Stimulated activated CD4-positive, alpha-beta T cell treated with anti-CD3 and anti-CD28 coated beads, Interleukin-15, amount 100 ng/mL, for 48 hours (primary cell): ENCODE data around the gene CCDC88A.
"Not testable (repeated sequence)": the region's sequence is repeated elsewhere in the genome, so short reads cannot be mapped to it uniquely, and the experiment has no call there.

Experiments
- DNase-seq, 2 donors: peaks; one replicate each; pipeline ENCODE4 v3.0.0-alpha.2; 2020; ENCODE audit warnings: low read depth in 2 of 2

The CCDC88A gene, protein sequence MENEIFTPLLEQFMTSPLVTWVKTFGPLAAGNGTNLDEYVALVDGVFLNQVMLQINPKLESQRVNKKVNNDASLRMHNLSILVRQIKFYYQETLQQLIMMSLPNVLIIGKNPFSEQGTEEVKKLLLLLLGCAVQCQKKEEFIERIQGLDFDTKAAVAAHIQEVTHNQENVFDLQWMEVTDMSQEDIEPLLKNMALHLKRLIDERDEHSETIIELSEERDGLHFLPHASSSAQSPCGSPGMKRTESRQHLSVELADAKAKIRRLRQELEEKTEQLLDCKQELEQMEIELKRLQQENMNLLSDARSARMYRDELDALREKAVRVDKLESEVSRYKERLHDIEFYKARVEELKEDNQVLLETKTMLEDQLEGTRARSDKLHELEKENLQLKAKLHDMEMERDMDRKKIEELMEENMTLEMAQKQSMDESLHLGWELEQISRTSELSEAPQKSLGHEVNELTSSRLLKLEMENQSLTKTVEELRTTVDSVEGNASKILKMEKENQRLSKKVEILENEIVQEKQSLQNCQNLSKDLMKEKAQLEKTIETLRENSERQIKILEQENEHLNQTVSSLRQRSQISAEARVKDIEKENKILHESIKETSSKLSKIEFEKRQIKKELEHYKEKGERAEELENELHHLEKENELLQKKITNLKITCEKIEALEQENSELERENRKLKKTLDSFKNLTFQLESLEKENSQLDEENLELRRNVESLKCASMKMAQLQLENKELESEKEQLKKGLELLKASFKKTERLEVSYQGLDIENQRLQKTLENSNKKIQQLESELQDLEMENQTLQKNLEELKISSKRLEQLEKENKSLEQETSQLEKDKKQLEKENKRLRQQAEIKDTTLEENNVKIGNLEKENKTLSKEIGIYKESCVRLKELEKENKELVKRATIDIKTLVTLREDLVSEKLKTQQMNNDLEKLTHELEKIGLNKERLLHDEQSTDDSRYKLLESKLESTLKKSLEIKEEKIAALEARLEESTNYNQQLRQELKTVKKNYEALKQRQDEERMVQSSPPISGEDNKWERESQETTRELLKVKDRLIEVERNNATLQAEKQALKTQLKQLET (N-terminal part only)

DNA sequence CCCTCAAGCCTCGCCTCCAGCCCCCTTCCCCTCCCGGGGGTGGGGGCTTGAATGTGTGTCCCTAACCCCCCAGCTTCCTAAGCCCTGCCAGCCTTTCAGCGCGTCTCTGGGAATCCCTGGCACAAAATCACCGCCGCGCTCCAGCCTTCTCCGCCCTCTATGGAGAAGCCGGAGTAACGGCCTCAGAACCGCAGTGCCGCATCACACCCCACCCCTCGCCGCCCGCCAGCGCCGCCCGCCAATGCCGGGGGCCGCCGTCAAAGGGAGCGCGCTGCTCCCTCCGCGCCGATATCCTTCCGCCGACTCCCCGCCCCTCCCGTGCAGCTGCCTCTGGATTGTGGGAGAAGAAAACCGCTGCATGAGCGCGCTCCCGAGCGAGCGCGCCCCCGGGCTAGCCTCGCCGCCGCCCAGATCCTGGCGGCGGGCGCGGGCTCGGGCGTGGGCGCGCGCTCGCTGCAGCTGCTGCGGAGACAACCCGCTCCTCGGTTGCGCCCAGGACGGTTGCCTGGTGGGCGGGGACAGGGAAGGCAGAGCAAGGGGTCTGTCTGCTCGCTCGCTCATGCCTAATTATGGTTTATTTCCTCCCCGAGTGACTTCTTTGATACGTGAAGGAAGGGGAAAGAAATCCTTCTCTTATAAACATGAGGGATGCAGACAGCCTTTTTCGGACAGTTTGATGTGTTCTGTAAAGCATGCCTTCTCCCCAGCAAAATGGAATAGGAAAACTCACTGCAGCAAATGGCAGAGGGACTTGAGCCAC lies at the start of gene CCDC88A:
Gene CCDC88A (minus strand): TSS at position 178 of the 760 bp plus-strand sequence. CDS start 777 bp downstream, outside the sequence.
- DNase-seq, result peak; percentile 76 to 83

GRCh38 chr2:55461679-55462078 lies 42.0 kb upstream of the CCDC88A start:
- no peak for DNase-seq

- DNase-seq, result no peak
These were observed 40.9 kb upstream of the CCDC88A start for GRCh38 chr2:55460562-55460961.

DNA sequence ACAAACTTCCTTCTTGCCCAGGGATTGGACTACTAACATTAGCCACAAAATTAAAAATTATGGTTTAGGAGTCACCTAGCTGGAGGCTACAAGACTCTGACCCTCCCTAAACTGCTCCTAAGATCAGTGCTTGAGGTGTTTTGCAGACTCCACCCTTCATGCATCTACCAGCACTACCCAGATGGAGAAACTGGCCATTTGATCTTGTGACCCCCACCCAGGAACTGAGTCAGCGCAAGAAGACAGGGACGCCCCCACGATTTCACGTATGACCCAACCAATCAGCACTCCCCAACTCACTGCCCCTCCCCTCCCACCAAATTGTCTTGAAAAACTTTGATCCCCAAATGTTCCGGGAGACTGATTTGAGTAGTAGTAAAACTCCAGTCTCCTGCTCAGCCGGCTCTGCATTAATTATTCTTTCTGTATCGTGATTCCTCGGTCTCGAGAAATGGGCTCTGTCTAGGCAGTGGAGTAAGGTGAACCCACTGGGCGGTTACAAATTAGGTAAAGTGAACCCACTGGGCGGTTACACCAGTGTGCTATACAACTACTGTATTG lies 40.1 kb upstream of the CCDC88A start:
- DNase-seq, result no peak

DNA sequence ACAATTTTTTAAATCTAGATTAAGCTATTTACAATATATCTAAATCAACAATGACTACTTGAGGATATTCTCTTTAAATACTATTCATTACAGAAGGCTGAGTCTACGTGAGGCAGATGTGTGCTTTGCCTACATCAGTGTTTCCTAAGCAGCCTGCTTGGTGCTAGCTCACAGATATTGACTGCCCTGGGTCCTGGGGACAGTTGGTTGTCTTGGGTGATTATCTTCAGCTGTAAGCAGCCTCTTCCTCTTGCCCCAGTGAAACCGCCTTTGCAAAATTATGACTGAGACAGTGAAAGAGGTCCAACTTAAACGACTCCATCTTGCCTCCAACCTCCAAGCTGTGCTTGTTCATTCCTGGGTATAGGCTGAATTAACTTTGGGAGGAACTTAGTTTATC lies 39.6 kb upstream of the CCDC88A start:
- no peak for DNase-seq

- no peak for DNase-seq
These were observed 34.5 kb upstream of the CCDC88A start for GRCh38 chr2:55454121-55454520.

- DNase-seq, result no peak
These were observed 33.2 kb upstream of the CCDC88A start for GRCh38 chr2:55452879-55453278.

DNA sequence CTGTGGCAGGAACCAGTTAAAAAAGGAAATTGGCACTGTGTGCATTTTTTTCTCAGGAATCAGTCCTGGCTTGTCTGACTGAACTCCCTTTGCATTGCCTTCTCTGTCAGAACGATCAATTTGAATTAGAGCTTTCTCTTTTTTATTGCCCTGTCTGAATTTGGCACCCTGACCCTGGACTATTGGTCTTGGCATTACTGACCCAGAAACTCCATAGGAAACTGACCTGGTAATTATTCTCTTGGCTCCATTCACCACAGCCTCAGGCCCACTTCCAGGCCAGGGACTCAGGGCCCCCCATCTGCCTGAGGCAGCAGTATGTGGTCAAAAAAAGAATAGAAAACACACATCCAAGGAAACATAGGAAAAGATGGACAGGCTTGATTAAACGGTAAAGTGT lies 32.0 kb upstream of the CCDC88A start:
- no peak for DNase-seq

GRCh38 chr2:55450014-55450413 lies 30.4 kb upstream of the CCDC88A start:
- not testable (repeated sequence) for DNase-seq

- not testable (repeated sequence) for DNase-seq
These were observed 22.5 kb upstream of the CCDC88A start for GRCh38 chr2:55442045-55442760.

- no peak for DNase-seq
These were observed 21.7 kb upstream of the CCDC88A start for GRCh38 chr2:55441280-55441892.

DNA sequence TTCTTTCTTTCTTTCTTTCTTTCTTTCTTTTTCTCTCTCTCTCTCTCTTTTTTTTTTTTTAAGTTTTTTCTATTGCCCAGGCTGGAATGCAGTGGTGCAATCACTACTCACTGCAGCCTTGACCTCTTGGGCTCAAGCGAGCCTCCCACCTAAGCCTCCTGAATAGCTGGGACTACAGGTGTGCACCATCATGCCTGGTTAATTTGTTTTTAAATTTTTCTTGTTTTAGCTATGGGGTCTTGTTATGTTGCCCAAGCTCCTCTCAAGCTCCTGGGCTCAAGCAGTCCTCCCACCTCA lies 19.4 kb upstream of the CCDC88A start:
- no peak for DNase-seq

DNA sequence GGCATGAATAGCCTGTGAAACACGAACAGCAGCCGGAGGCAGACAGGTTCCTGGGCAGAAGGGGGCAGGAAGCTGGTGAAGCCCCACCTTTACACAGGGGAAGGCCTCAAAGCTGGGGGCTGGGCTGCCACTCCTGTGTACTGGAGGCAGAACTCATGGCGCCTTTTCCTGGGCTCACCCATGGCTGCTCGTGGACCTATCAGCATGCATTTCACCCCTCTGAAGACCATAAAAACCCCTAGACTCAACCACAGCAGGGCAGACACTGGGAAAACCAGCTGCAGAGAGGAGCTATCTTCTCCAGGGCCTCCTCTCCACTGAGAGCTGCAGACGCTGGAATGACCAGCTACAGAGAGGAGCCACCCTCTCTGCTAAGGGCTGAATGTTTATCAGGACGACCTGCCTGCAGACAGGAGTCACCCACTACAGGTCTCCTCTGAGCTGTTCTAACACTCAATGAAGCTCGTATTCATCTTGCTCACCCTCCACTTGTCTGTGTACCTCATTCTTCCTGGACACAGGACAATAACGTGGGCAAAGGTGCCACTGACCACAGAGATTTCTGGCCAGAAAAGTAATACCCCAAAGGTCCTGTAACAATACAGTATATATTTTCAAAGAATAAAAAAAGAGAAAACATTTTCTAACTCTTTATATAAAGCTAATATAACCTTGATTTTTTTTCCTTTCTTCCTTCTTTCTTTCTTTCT lies 18.9 kb upstream of the CCDC88A start:
- DNase-seq, result no peak

DNA sequence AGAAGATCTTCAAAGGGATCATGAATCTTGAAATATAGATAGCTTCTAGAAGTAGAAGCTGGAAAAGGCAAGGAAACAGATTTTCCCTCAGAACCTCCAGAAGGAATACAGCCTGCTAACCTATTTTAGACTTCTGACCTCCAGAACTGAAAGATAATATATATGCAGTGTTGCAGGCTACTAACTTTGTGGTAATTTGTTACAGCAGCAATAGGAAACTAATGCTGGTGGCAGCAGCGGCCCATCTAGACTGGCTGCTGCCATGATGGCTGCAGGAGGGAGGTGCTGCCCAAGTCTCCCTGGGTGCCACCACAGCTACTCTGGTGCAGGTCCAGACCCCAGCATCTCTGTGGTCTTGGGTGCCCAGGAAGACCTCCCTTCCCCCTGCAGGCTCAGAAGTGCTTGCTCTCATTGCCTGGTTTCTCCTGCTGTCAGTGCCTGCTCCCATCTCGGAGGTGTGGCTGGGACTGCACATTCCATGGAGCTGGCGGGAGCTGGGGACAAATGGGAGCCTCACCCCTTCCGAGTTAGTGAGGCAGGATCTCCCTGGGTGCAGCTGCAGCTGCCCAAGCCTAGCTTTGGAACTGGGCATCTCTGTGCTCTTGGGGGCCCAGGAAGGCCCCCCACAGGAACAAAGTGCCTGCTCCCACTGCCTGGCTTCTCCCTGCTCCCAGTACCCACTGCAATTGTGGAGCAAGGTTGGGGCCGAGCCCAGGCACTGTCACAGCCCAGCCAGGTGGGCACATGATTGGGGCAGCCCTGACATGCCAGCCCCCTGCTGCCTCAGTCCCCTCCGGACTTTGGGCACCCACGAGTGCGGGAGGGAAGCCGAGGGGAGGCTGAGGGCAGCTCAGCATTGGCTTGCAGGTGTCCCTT lies 18.1 kb upstream of the CCDC88A start:
- DNase-seq, result no peak

- no peak for DNase-seq
These were observed 12.4 kb upstream of the CCDC88A start for GRCh38 chr2:55431982-55432627.

- no peak for DNase-seq
These were observed 10.7 kb upstream of the CCDC88A start for GRCh38 chr2:55430211-55430975.

- no peak for DNase-seq
These were observed 8.6 kb upstream of the CCDC88A start for GRCh38 chr2:55428258-55428657.
